GM21526 (cell line): ENCODE results near the gene IMPA2.
"Not testable (repeated sequence)": the region's sequence is repeated elsewhere in the genome, so short reads cannot be mapped to it uniquely, and the experiment has no call there.

Experiments
- ATAC-seq: cut with Tn5 transposase; IDR thresholded peaks from one replicate; pipeline ENCODE4 v1.9.1; 2021; ENCODE audit warnings: moderate library complexity; ENCODE audit not compliant: unreplicated experiment, low FRiP score

IMPA2 gene

GRCh38 chr18:11960743-11961380 is 20.4 kb upstream of the IMPA2 start:
- ATAC-seq = no peak

GRCh38 chr18:11962597-11962996 is 18.7 kb upstream of the IMPA2 start:
- no peak for ATAC-seq

- no peak for ATAC-seq
Measured at GRCh38 chr18:11963991-11964484, 17.3 kb upstream of the IMPA2 start.

- no peak for ATAC-seq
Measured at GRCh38 chr18:11969904-11970835, 11.1 kb upstream of the IMPA2 start.

GRCh38 chr18:11970836-11971226 is 10.5 kb upstream of the IMPA2 start:
- ATAC-seq = not testable (repeated sequence)

GRCh38 chr18:11972371-11973174 is 8.7 kb upstream of the IMPA2 start:
- no peak for ATAC-seq

- ATAC-seq = no peak
Measured at GRCh38 chr18:11974741-11975325, 6.5 kb upstream of the IMPA2 start.

- ATAC-seq = no peak
Measured at GRCh38 chr18:11975723-11976122, 5.6 kb upstream of the IMPA2 start.

GRCh38 chr18:11976315-11977152 is 4.8 kb upstream of the IMPA2 start:
- no peak for ATAC-seq

GRCh38 chr18:11977153-11977466 is 4.2 kb upstream of the IMPA2 start:
- no peak for ATAC-seq

GRCh38 chr18:11978956-11979355 is 2.4 kb upstream of the IMPA2 start:
- no peak for ATAC-seq

- no peak for ATAC-seq
Measured at GRCh38 chr18:11980163-11980493, 1.2 kb upstream of the IMPA2 start.

GRCh38 chr18:11980494-11981191 is 664 bp upstream of the IMPA2 start:
- ATAC-seq = peak; percentile 85

GRCh38 chr18:11981543-11982366 is 448 bp downstream of the IMPA2 start:
- ATAC-seq = peak; percentile 26

GRCh38 chr18:11982981-11983380 is 1.7 kb downstream of the IMPA2 start:
- ATAC-seq = no peak

- ATAC-seq = no peak
Measured at GRCh38 chr18:11983592-11983991, 2.3 kb downstream of the IMPA2 start.

GRCh38 chr18:11984091-11984490 is 2.8 kb downstream of the IMPA2 start:
- ATAC-seq = no peak

- no peak for ATAC-seq
Measured at GRCh38 chr18:11985586-11985985, 4.3 kb downstream of the IMPA2 start.
